Body of pancreas (tissue), 4 donors: ENCODE measurements around the gene CFAP299. TPM values are rescaled to one million over a fixed set of nuclear protein-coding genes. Genes with fewer than 3 reads are reported as not detected.

ENCODE experiments used
- ATAC-seq: fragments of 150-250 bp; one replicate; pipeline ENCODE4 v1.9.1; 2016
- DNase-seq, 4 donors: peaks; one replicate each; pipeline ENCODE4 v3.0.0-alpha.2; 2019
- H3K27ac ChIP-seq, 4 donors: fragments of 200-600 bp; sonication (generic); 1 replicate in 3 of 4; 2 replicates in 1 of 4; pipeline versions ENCODE4 v1.5.1 to v1.6.1; 2016 to 2019; ENCODE audit warnings: mild to moderate bottlenecking in 1 of 4, mixed read lengths in 1 of 4, moderate library complexity in 1 of 4
- H3K27me3 ChIP-seq, 2 donors: fragments of 200-600 bp; sonication (generic); one replicate each; pipeline ENCODE4 v1.6.0; 2016; ENCODE audit warnings: mild to moderate bottlenecking in 1 of 2
- H3K36me3 ChIP-seq, 2 donors: fragments of 200-600 bp; sonication (generic); replicated peaks in 1 of 2; 2 replicates each; pipeline ENCODE4 v1.5.1; 2016; ENCODE audit warnings: low read depth in 2 of 2; ENCODE audit not compliant: insufficient read depth in 1 of 2
- H3K4me1 ChIP-seq: fragments of 200-600 bp; sonication (generic); one replicate; pipeline ENCODE4 v1.6.0; 2016
- H3K4me3 ChIP-seq, 2 donors: fragments of 200-600 bp; sonication (generic); 1 replicate in 1 of 2; 2 replicates in 1 of 2; pipeline ENCODE4 v1.5.1; 2016 to 2019
- H3K9me3 ChIP-seq, 3 donors: fragments of 200-600 bp; sonication (generic); 1 replicate in 2 of 3; 2 replicates in 1 of 3; pipeline ENCODE4 v1.5.1; 2016
- CTCF ChIP-seq, 7 experiments: fragments of 450-650 bp in 4 of 7; fragments of 200-600 bp in 3 of 7; sonication (generic) in 3 of 7; IDR thresholded peaks; one replicate each; pipeline ENCODE4 v1.5.1; 2016 to 2019; ENCODE audit warnings: antibody characterized with exemption in 7 of 7
- POLR2A ChIP-seq, 3 donors: fragments of 450-650 bp; IDR thresholded peaks; one replicate each; pipeline ENCODE4 v1.6.1; 2016; ENCODE audit warnings: antibody characterized with exemption in 3 of 3, mild to moderate bottlenecking in 2 of 3
- WGBS, 2 donors: methylation state at CpG; one replicate each; pipeline ENCODE4 v1.1.5; 2017; 5-methylcytosine and 5-hydroxymethylcytosine counted together
- intact Hi-C: fragments of 100-400 bp; cut with DNase I; formaldehyde crosslinking; loops from one replicate; pipeline ENCODE4 v1.15.1; 2023
- total RNA-seq, 2 donors: library from RNA; depleted of rRNA; stranded (reverse); fragments of >200 nt; gene quantifications; one replicate each; pipeline ENCODE4 v1.1.0, GENCODE V29; 2016

CFAP299 gene
- total RNA-seq, 2 donors from 2014 or later, result not detected

DNA sequence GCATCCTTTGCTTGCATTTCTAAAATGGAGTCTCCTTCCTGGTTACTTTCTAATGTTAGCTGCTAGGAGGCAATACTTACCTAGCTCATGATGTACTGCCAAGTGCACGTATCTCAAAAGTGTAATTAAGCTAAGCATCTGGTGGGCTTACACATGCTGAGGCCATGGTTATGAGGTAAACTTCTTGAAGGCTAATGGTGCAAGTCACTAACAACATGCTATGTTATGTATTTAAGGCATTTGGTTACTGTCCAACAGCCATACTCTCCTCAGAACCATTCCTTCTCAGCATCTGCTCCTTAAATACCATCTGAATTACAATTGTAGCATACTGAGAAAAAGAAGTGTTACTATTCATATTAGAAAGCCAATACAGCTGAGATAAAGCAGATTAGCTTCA lies 376.4 kb downstream of the CFAP299 start:
- Histone ChIP-seq H3K4me1 (no peaks in the 10 kb centered on the region), H3K4me3 (no peak overlapping the region), H3K27ac (no peak overlapping the region), H3K9me3 (no peaks in the 10 kb centered on the region), H3K27me3 (no peaks in the 10 kb centered on the region), H3K36me3 (no peaks in the 10 kb centered on the region)
- 75 to 90% methylated on average over 1 of the region's 1 CpG for WGBS, 2 donors
- no peak for DNase-seq
- ATAC-seq, result no peak
- TF ChIP-seq CTCF (IDR thresholded peaks at IDR 0.05) (no peak), POLR2A (IDR thresholded peaks at IDR 0.05) (no peak)
- intact Hi-C loops, result no loop called here

DNA sequence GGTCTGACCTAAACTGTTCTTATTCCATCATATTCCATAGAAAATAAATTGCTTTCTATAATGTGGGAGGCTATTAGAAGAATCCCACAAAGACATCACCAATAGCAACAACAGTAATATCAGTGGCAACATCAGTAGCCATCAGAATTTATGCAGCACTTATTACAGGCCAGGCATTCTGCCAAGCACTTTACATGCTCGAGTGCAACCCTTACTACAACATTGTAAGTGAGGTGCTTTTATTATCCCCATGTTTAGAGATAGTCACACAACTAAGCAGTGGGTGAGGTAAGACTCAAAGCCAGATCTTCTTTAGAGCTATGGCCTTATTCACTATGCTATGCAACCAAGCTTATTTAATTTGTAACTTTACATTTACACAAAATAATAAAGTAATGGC lies 377.9 kb downstream of the CFAP299 start:
- no peak for TF ChIP-seq CTCF (IDR thresholded peaks at IDR 0.05)
- TF ChIP-seq POLR2A (IDR thresholded peaks at IDR 0.05), result no peak
- WGBS, 2 donors, result 24 to 27% methylated on average over 1 of the region's 1 CpG
- Histone ChIP-seq H3K4me3 (no peak overlapping the region), H3K36me3 (no peaks in the 10 kb centered on the region), H3K27me3 (no peaks in the 10 kb centered on the region), H3K9me3 (no peaks in the 10 kb centered on the region), H3K4me1 (no peaks in the 10 kb centered on the region), H3K27ac (no peak overlapping the region)
- intact Hi-C loops, result no loop called here
- DNase-seq (no peak), ATAC-seq (no peak)

- Histone ChIP-seq H3K27ac (no peak overlapping the region), H3K9me3 (no peaks in the 10 kb centered on the region), H3K27me3 (no peaks in the 10 kb centered on the region), H3K4me3 (no peak overlapping the region), H3K36me3 (no peaks in the 10 kb centered on the region), H3K4me1 (no peaks in the 10 kb centered on the region)
- TF ChIP-seq POLR2A (IDR thresholded peaks at IDR 0.05) (no peak), CTCF (IDR thresholded peaks at IDR 0.05) (no peak)
- ATAC-seq, result no peak
- 49 to 63% methylated on average over 2 of the region's 2 CpGs for WGBS, 2 donors
- DNase-seq, result no peak
- intact Hi-C loops, result no loop called here
Measured at GRCh38 chr4:80717204-80717603, 381.7 kb downstream of the CFAP299 start.

- no peak overlapping the region for H3K27ac ChIP-seq
- TF ChIP-seq CTCF (IDR thresholded peaks at IDR 0.05), result no peak
- TF ChIP-seq POLR2A (IDR thresholded peaks at IDR 0.05), result no peak
Measured at GRCh38 chr4:80726471-80726870, 390.9 kb downstream of the CFAP299 start.

DNA sequence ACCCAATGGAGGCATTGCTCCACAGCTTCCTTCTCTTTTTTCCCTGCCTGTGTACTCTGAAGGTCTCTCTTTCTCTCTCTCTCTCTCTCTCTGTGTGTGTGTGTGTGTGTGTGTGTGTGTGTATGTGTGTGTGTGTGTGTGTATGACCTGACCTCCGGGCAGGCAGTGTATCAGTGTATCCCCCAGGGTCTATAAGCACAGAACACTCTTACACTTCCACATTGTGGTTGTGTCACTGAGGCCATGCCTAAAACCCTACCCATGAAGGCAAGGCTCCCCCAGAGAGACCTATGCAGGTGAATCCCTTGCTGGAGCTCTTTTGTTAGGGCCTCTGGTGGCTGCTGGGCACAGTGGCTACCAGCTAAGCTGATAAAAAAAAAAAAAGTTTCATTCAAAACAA lies 394.6 kb downstream of the CFAP299 start:
- no peak overlapping the region for H3K4me3 ChIP-seq
- TF ChIP-seq CTCF (IDR thresholded peaks at IDR 0.05), result no peak
- no peak for TF ChIP-seq POLR2A (IDR thresholded peaks at IDR 0.05)
- no peak overlapping the region for H3K27ac ChIP-seq
- H3K27me3 ChIP-seq, result no peaks in the 10 kb centered on the region
- DNase-seq (no peak), ATAC-seq (no peak)
- H3K4me1 ChIP-seq, result no peaks in the 10 kb centered on the region
- 45% methylated on average over 1 of the region's 1 CpG; no CpG with 5 or more reads in 1 of the 2 donors for WGBS, 2 donors
- intact Hi-C loops, result no loop called here
- H3K36me3 ChIP-seq, result no peaks in the 10 kb centered on the region
- H3K9me3 ChIP-seq, result no peaks in the 10 kb centered on the region

More at GRCh38 chr4:80726471-80726870, 390.9 kb downstream of the CFAP299 start:
- DNase-seq (no peak), ATAC-seq (no peak)
- Histone ChIP-seq H3K4me1 (no peaks in the 10 kb centered on the region), H3K36me3 (no peaks in the 10 kb centered on the region), H3K9me3 (no peaks in the 10 kb centered on the region), H3K27me3 (no peaks in the 10 kb centered on the region), H3K4me3 (no peak overlapping the region)
- WGBS, 2 donors, result 30 to 40% methylated on average over 1 of the region's 1 CpG
- intact Hi-C loops, result no loop called here
